Forelimb muscle (tissue), 1 donor: ENCODE data around the gene FNDC5. TPM values are rescaled to one million over a fixed set of nuclear protein-coding genes. Genes with fewer than 3 reads are reported as not detected.
"Not testable (repeated sequence)": the region's sequence is repeated elsewhere in the genome, so short reads cannot be mapped to it uniquely, and the experiment has no call there.

Experiments
- DNase-seq: peaks from one replicate; pipeline ENCODE4 v3.0.0-alpha.2; 2013; ENCODE audit warnings: low read depth
- polyA plus RNA-seq: library from polyadenylated mRNA; unstranded; fragments of 120-200 nt; gene quantifications from one replicate; pipeline ENCODE4 v1.2.1, GENCODE V29; 2013; ENCODE audit not compliant: insufficient read length

The FNDC5 gene
- 194 TPM for polyA plus RNA-seq

GRCh38 chr1:32870615-32871363 is at the start of gene FNDC5:
Gene FNDC5, minus strand, starts transcription at chr1:32870912.
- no peak for DNase-seq

- DNase-seq: no peak
Measured at GRCh38 chr1:32919811-32920733, 49.4 kb upstream of the FNDC5 start.

GRCh38 chr1:32918179-32918578 is 47.5 kb upstream of the FNDC5 start:
- no peak for DNase-seq

GRCh38 chr1:32917521-32917920 is 46.8 kb upstream of the FNDC5 start:
- DNase-seq: no peak

- no peak for DNase-seq
Measured at GRCh38 chr1:32915766-32916706, 45.3 kb upstream of the FNDC5 start.

- no peak for DNase-seq
Measured at GRCh38 chr1:32910319-32910718, 39.6 kb upstream of the FNDC5 start.

- DNase-seq: no peak
Measured at GRCh38 chr1:32907435-32907834, 36.7 kb upstream of the FNDC5 start.

- DNase-seq: no peak
Measured at GRCh38 chr1:32906654-32907053, 35.9 kb upstream of the FNDC5 start.

- DNase-seq: not testable (repeated sequence)
Measured at GRCh38 chr1:32905588-32905987, 34.9 kb upstream of the FNDC5 start.

GRCh38 chr1:32904797-32905196 is 34.1 kb upstream of the FNDC5 start:
- DNase-seq: no peak

GRCh38 chr1:32903991-32904785 is 33.5 kb upstream of the FNDC5 start:
- DNase-seq: no peak

- no peak for DNase-seq
Measured at GRCh38 chr1:32902535-32902920, 31.8 kb upstream of the FNDC5 start.

GRCh38 chr1:32901823-32902534 is 31.3 kb upstream of the FNDC5 start:
- DNase-seq: no peak

GRCh38 chr1:32900956-32901822 is 30.5 kb upstream of the FNDC5 start, which contains the start of gene TMEM54:
Gene TMEM54, minus strand, starts transcription at chr1:32901389. Its CDS starts 151 bp downstream, at chr1:32901238.
- DNase-seq: no peak

- DNase-seq: no peak
Measured at GRCh38 chr1:32900371-32900955, 29.8 kb upstream of the FNDC5 start.

GRCh38 chr1:32899586-32900296 is 29.0 kb upstream of the FNDC5 start:
- DNase-seq: no peak

- no peak for DNase-seq
Measured at GRCh38 chr1:32898958-32899357, 28.2 kb upstream of the FNDC5 start.

- no peak for DNase-seq
Measured at GRCh38 chr1:32898056-32898455, 27.3 kb upstream of the FNDC5 start.
